Endothelial cell (in vitro differentiated cells): ENCODE data around the gene PLEKHA7. TPM values are rescaled to one million over a fixed set of nuclear protein-coding genes. Genes with fewer than 3 reads are reported as not detected.
"Not testable (repeated sequence)": the region's sequence is repeated elsewhere in the genome, so short reads cannot be mapped to it uniquely, and the experiment has no call there.

Source experiments
- DNase-seq: peaks from one replicate; pipeline ENCODE4 v3.0.0; 2021; ENCODE audit warnings: low spot score
- H3K27ac Mint-ChIP-seq: one replicate; pipeline ENCODE4 v1.8.0; 2021; ENCODE audit warnings: mixed read lengths, inconsistent platforms; ENCODE audit not compliant: unreplicated experiment
- H3K27me3 Mint-ChIP-seq: one replicate; pipeline ENCODE4 v1.8.0; 2021; ENCODE audit warnings: mild to moderate bottlenecking, moderate library complexity, mixed read lengths, inconsistent platforms; ENCODE audit not compliant: unreplicated experiment
- H3K36me3 Mint-ChIP-seq: one replicate; pipeline ENCODE4 v1.8.0; 2021; ENCODE audit warnings: mild to moderate bottlenecking, low read depth, mixed read lengths, inconsistent platforms; ENCODE audit not compliant: unreplicated experiment
- H3K4me1 Mint-ChIP-seq: one replicate; pipeline ENCODE4 v1.8.0; 2021; ENCODE audit warnings: mild to moderate bottlenecking, mixed read lengths, inconsistent platforms; ENCODE audit not compliant: unreplicated experiment
- H3K4me3 Mint-ChIP-seq: one replicate; pipeline ENCODE4 v1.8.0; 2021; ENCODE audit warnings: mild to moderate bottlenecking, mixed read lengths, inconsistent platforms; ENCODE audit not compliant: unreplicated experiment
- H3K9me3 Mint-ChIP-seq: one replicate; pipeline ENCODE4 v1.8.0; 2021; ENCODE audit warnings: mixed read lengths, inconsistent platforms; ENCODE audit not compliant: unreplicated experiment
- total RNA-seq: library from RNA; stranded (reverse); fragmentation: NEBNext Ultra II Directional; extraction: Animal tissue kit (Norgen Biotek cat#: 25700); gene quantifications from one replicate; pipeline ENCODE4 v1.2.1, GENCODE V29; 2021; ENCODE audit not compliant: unreplicated experiment
- TF ChIP-seq, protein P1 (sequence below): fragments of 200-600 bp; sonication (generic); IDR thresholded peaks from one replicate; pipeline ENCODE4 v1.5.0; 2021; ENCODE audit warnings: antibody characterized with exemption; ENCODE audit not compliant: unreplicated experiment

PLEKHA7 gene
- total RNA-seq, 1 donor from 2014 or later = 8.2 TPM

DNA sequence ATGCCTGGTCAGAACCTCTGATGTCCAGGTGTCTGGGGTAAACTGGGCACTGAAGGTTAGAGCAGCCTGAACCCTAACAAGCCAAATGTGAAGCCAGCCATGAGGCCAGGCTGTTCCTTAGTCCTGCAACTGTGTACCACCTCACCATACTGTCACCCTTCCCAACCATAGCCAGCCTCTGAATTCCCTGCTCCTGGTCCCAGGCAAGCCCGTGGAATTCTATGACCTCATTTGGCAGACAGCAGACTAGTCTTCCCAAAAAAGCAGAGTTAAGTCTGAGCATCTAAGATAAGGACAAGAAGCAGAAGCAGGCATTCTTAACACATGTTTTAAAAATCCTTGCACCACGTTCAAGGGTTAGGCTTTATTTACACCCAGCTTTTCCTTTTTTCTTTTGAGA, 140.9 kb downstream of the PLEKHA7 start:
- no peaks in the 10 kb centered on the region for H3K36me3 Mint-ChIP-seq
- no peaks in the 10 kb centered on the region for H3K9me3 Mint-ChIP-seq
- no peak overlapping the region for H3K4me3 Mint-ChIP-seq
- no peaks in the 10 kb centered on the region for H3K27me3 Mint-ChIP-seq
- TF ChIP-seq, protein P1, sequence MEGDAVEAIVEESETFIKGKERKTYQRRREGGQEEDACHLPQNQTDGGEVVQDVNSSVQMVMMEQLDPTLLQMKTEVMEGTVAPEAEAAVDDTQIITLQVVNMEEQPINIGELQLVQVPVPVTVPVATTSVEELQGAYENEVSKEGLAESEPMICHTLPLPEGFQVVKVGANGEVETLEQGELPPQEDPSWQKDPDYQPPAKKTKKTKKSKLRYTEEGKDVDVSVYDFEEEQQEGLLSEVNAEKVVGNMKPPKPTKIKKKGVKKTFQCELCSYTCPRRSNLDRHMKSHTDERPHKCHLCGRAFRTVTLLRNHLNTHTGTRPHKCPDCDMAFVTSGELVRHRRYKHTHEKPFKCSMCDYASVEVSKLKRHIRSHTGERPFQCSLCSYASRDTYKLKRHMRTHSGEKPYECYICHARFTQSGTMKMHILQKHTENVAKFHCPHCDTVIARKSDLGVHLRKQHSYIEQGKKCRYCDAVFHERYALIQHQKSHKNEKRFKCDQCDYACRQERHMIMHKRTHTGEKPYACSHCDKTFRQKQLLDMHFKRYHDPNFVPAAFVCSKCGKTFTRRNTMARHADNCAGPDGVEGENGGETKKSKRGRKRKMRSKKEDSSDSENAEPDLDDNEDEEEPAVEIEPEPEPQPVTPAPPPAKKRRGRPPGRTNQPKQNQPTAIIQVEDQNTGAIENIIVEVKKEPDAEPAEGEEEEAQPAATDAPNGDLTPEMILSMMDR = no peak
- H3K27ac Mint-ChIP-seq = no peak overlapping the region
- no peak for DNase-seq
- H3K4me1 Mint-ChIP-seq = no peaks in the 10 kb centered on the region

DNA sequence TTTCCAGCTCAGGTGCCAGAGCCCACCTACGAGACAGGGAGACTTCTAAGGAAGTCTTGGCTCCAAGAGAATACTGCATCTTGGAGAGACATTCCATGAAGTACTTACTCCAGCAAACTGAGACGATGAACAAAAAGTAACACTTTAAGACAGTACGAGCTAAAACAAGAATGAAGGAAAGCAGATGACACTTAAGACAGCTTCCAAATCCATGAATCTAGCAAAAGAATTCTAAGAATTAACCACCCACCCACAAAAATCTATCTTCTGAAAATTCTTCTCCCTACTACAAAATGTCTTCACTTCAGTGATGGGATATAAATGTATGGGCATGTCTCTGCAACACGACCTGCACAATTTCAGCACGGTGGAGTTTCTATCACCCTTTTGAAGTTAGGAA, 142.8 kb downstream of the PLEKHA7 start:
- H3K36me3 Mint-ChIP-seq = no peaks in the 10 kb centered on the region
- H3K9me3 Mint-ChIP-seq = no peaks in the 10 kb centered on the region
- TF ChIP-seq, protein P1 = no peak
- no peak overlapping the region for H3K4me3 Mint-ChIP-seq
- no peaks in the 10 kb centered on the region for H3K4me1 Mint-ChIP-seq
- no peak for DNase-seq
- H3K27ac Mint-ChIP-seq = no peak overlapping the region
- H3K27me3 Mint-ChIP-seq = no peaks in the 10 kb centered on the region

DNA sequence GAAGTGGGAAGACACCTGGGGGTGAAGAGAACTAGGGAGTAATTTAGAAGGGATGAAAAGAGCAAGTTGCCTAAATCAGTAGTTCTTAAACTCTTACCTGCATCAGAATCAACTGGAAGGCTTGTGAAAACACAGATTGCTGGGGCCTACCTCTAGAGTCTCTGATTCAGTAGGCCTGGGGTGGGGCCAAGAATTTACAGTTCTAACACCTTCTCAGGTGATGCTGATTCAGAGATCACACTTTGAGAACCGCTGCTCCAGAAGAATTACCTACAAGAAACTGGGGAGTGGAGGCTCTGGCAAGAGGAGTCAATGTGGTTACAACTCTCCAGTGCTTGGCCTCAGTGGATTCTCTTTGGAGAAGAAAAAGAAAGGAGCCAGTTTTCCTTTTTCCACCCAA, 147.1 kb downstream of the PLEKHA7 start:
- H3K9me3 Mint-ChIP-seq = no peaks in the 10 kb centered on the region
- peaks cover 10% of the 10 kb centered on the region for H3K4me1 Mint-ChIP-seq
- peaks cover 5% of the 10 kb centered on the region for H3K36me3 Mint-ChIP-seq
- DNase-seq = no peak
- TF ChIP-seq, protein P1 = no peak
- no peak overlapping the region for H3K27ac Mint-ChIP-seq
- no peaks in the 10 kb centered on the region for H3K27me3 Mint-ChIP-seq
- H3K4me3 Mint-ChIP-seq = no peak overlapping the region

DNA sequence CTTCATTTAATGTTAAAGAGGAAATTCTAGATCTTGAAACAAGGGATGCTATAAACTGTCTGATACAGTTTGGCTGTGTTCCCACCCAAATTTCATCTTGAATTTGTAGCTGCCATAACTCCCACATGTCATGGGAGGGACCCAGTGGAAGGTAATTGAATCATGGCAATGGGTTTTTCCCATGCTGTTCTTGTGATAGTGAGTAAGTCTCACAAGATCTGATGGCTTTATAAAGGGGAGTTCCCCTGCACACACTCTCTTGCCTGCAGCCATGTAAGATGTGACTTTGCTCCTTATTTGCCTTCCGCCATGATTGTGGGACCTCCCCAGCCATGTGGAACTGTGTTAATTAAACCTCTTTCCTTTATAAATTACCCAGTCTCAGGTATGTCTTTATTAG, 149.8 kb downstream of the PLEKHA7 start:
- not testable (repeated sequence) for H3K9me3 Mint-ChIP-seq, H3K27ac Mint-ChIP-seq, H3K27me3 Mint-ChIP-seq, DNase-seq, H3K36me3 Mint-ChIP-seq, H3K4me3 Mint-ChIP-seq
- H3K4me1 Mint-ChIP-seq = peaks cover 22% of the 10 kb centered on the region

DNA sequence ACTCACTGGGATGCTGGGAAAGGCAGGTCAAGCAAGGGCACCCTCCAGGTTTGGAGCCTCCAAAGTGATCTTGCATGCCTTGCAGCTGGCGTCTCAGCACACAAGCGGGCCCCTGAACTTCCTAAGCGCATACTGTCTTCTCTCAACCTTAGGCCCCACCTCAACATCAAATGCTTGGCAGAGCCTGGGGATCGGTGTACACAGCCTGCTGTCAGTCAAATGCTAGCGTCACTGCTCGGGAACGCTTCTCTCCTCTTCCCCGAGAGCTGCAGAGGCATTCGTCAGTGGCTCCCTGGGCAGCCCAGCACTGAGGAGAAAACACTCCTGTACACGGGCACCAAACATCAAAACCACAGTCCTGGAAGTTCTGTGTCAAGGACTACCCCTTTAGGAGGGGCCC, 150.8 kb downstream of the PLEKHA7 start:
- H3K27ac Mint-ChIP-seq = no peak overlapping the region

More for the DNA sequence above, 150.8 kb downstream of the PLEKHA7 start:
- Mint-ChIP-seq H3K36me3 (peaks cover 5% of the 10 kb centered on the region), H3K4me1 (peaks cover 24% of the 10 kb centered on the region), H3K9me3 (no peaks in the 10 kb centered on the region), H3K27me3 (peaks cover 2% of the 10 kb centered on the region), H3K4me3 (no peak overlapping the region)
- TF ChIP-seq, protein P1 = no peak
- no peak for DNase-seq
